SK-N-MC (cell line): Measurements from ENCODE around the gene AKT1.

ENCODE experiments used
- DNase-seq: peaks from one replicate; pipeline ENCODE4 v3.0.0-alpha.2; 2011; ENCODE audit warnings: low read depth, low spot score
- H3K27ac ChIP-seq: fragments of 200-600 bp; sonication (generic); 2 replicates; pipeline ENCODE4 v1.5.1; 2016; ENCODE audit warnings: mixed run types
- H3K36me3 ChIP-seq: fragments of 200-600 bp; sonication (generic); 2 replicates; pipeline ENCODE4 v1.6.1; 2017; ENCODE audit warnings: antibody characterized with exemption, low read length, mixed read lengths; ENCODE audit not compliant: insufficient read depth
- H3K4me3 ChIP-seq: fragments of 200-600 bp; sonication (generic); 2 replicates; pipeline ENCODE4 v1.5.1; 2016
- H3K9ac ChIP-seq: fragments of 200-600 bp; sonication (generic); 2 replicates; pipeline ENCODE4 v1.8.0; 2017; ENCODE audit warnings: mixed run types, mixed read lengths; ENCODE audit not compliant: insufficient read length
- H3K9me3 ChIP-seq: fragments of 200-600 bp; sonication (generic); 2 replicates; pipeline ENCODE4 v1.6.1; 2017; ENCODE audit warnings: low read depth, mild to moderate bottlenecking, antibody characterized with exemption, low read length, moderate library complexity, mixed read lengths
- EZH2 ChIP-seq: fragments of 200-600 bp; sonication (generic); IDR thresholded peaks from one replicate; pipeline ENCODE4 v1.6.1; 2017; ENCODE audit warnings: antibody characterized with exemption
- FOXP2 ChIP-seq: optimal IDR thresholded peaks from 2 replicates; pipeline ENCODE3; 2011; ENCODE audit warnings: mild to moderate bottlenecking, moderate library complexity; ENCODE audit not compliant: insufficient read depth; ENCODE audit errors: extremely low read length, control extremely low read depth
- POLR2AphosphoS5 ChIP-seq: IDR thresholded peaks from 2 replicates; pipeline ENCODE4 v1.6.1; 2012; ENCODE audit warnings: mild to moderate bottlenecking, low read depth, low read length, borderline replicate concordance

Gene AKT1

GRCh38 chr14:104750056-104750752 is 45.3 kb downstream of the AKT1 start:
- Histone ChIP-seq H3K9me3 (no peaks in the 10 kb centered on the region), H3K36me3 (no peaks in the 10 kb centered on the region; the same call in 1 of the 2 replicates), H3K9ac (peak overlapping the region; percentile 15), H3K4me3 (no peak overlapping the region), H3K27ac (0 out of 2 replicates have a peak overlapping the region, but pooled peaks have one; percentile 11)
- TF ChIP-seq FOXP2 = no peak
- no peak for TF ChIP-seq POLR2AphosphoS5
- no peak for DNase-seq

GRCh38 chr14:104749111-104749649 is 46.4 kb downstream of the AKT1 start:
- no peak for DNase-seq
- no peak for TF ChIP-seq EZH2
- no peak for TF ChIP-seq FOXP2
- TF ChIP-seq POLR2AphosphoS5 = no peak

GRCh38 chr14:104747876-104748275 is 47.7 kb downstream of the AKT1 start:
- no peak for DNase-seq
- TF ChIP-seq FOXP2 (no peak), POLR2AphosphoS5 (no peak), EZH2 (no peak)
- Histone ChIP-seq H3K4me3 (no peak overlapping the region), H3K36me3 (no peaks in the 10 kb centered on the region), H3K9me3 (no peaks in the 10 kb centered on the region), H3K9ac (no peak overlapping the region), H3K27ac (no peak overlapping the region)

More at GRCh38 chr14:104749111-104749649, 46.4 kb downstream of the AKT1 start:
- Histone ChIP-seq H3K36me3 (no peaks in the 10 kb centered on the region), H3K9me3 (no peaks in the 10 kb centered on the region), H3K27ac (no peak overlapping the region), H3K9ac (no peak overlapping the region), H3K4me3 (no peak overlapping the region)

- TF ChIP-seq EZH2 (no peak), FOXP2 (no peak), POLR2AphosphoS5 (no peak)
- DNase-seq = no peak
- H3K27ac ChIP-seq = no peak overlapping the region
- H3K9ac ChIP-seq = no peak overlapping the region
- H3K4me3 ChIP-seq = no peak overlapping the region
- no peaks in the 10 kb centered on the region for H3K9me3 ChIP-seq
- H3K36me3 ChIP-seq = no peaks in the 10 kb centered on the region
Measured at GRCh38 chr14:104746934-104747481, 48.5 kb downstream of the AKT1 start.

- H3K9ac ChIP-seq = no peak overlapping the region
- H3K4me3 ChIP-seq = no peak overlapping the region
- DNase-seq = no peak
- no peak overlapping the region for H3K27ac ChIP-seq
- H3K9me3 ChIP-seq = no peaks in the 10 kb centered on the region
- no peaks in the 10 kb centered on the region for H3K36me3 ChIP-seq
- TF ChIP-seq FOXP2 (no peak), POLR2AphosphoS5 (no peak), EZH2 (no peak)
Measured at GRCh38 chr14:104746071-104746545, 49.4 kb downstream of the AKT1 start.

GRCh38 chr14:104745431-104745830 is 50.1 kb downstream of the AKT1 start:
- H3K9ac ChIP-seq = no peak overlapping the region
- H3K4me3 ChIP-seq = no peak overlapping the region
- H3K9me3 ChIP-seq = no peaks in the 10 kb centered on the region
- H3K36me3 ChIP-seq = no peaks in the 10 kb centered on the region
- H3K27ac ChIP-seq = no peak overlapping the region
- no peak for DNase-seq
- no peak for TF ChIP-seq EZH2
- no peak for TF ChIP-seq FOXP2
- TF ChIP-seq POLR2AphosphoS5 = no peak

- H3K9ac ChIP-seq = no peak overlapping the region
- no peaks in the 10 kb centered on the region for H3K9me3 ChIP-seq
- no peaks in the 10 kb centered on the region for H3K36me3 ChIP-seq
- TF ChIP-seq POLR2AphosphoS5 (no peak), FOXP2 (no peak), EZH2 (no peak)
- DNase-seq = no peak
- no peak overlapping the region for H3K27ac ChIP-seq
- H3K4me3 ChIP-seq = no peak overlapping the region
Measured at GRCh38 chr14:104744484-104744883, 51.1 kb downstream of the AKT1 start.

- no peak overlapping the region for H3K4me3 ChIP-seq
- no peaks in the 10 kb centered on the region for H3K9me3 ChIP-seq
- H3K9ac ChIP-seq = no peak overlapping the region
- no peaks in the 10 kb centered on the region for H3K36me3 ChIP-seq
- no peak overlapping the region for H3K27ac ChIP-seq
- TF ChIP-seq EZH2 = no peak
- no peak for TF ChIP-seq POLR2AphosphoS5
- TF ChIP-seq FOXP2 = no peak
- DNase-seq = no peak
Measured at GRCh38 chr14:104743461-104744380, 51.8 kb downstream of the AKT1 start.
